ENCODE measurements around the gene RPL21.
"Not testable (repeated sequence)": the region's sequence is repeated elsewhere in the genome, so short reads cannot be mapped to it uniquely, and the experiment has no call there.

The RPL21 gene

DNA sequence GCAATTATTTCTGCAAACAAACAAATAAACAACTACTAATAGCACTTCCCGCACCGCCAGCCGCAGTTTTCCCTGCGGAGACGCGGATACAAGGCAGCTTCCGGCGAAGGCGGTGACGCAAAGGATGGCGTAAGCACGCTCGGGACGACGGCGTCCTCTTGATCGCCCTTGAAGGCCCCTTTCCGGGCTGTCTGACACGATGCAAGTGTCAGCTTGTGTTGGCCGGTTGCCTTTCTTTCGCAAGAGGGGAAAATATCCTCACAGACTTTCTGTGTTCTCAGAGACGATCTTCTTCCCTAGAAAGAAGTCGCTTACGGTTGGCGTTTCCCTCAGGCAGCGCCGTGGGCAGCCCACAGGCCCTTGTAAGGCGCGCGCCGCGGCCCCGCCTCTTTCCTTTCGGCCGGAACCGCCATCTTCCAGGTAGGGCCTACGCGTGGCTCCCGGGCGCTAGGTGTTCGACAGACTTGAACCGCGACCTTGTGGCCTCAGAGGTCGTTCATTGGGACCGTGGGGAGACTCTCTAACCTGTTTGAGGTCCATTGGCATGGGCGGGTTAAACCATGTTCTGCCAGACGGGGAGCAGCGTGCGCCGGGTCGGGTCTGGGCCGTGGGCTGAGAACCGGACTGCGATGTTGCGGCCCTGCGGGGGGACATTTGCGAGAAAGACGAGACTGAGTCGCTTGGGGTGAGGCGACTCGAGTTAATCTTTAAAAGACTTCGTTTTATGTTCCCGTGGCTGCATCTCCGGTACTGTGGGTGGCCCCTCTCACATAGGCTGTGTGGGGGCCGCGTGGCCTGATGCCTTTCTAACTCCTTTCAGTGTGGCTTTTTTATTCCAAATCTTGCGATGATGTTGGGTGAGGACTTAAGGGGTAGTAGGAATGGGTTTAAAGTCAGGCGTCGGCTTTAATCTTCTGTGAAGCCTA, at the start of gene RPL21:
Gene RPL21, plus strand, starts transcription at position 393 of the 926 bp plus-strand sequence. CDS start 2,219 bp downstream, outside the sequence.
- peak; percentile 92 for DNase-seq

DNA sequence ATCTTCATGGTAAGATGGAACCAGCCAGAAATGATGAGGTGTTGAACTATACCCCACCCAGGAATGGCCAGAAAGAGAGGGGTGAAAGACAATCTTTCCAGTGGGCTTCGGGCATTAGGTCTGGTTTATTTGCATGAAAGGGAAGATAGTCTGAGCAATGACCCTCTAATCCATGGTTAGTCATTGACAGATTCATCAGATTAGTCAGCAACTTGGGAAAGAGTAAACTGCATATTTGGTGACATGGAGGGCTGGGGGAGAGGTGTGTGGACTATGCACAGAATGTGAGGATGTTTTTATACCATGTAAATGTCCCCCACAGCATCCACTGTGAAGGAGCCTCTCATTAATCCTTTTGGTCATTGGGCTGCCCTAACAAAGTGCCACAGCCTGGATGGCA, 49.7 kb upstream of the RPL21 start:
- DNase-seq: no peak

DNA sequence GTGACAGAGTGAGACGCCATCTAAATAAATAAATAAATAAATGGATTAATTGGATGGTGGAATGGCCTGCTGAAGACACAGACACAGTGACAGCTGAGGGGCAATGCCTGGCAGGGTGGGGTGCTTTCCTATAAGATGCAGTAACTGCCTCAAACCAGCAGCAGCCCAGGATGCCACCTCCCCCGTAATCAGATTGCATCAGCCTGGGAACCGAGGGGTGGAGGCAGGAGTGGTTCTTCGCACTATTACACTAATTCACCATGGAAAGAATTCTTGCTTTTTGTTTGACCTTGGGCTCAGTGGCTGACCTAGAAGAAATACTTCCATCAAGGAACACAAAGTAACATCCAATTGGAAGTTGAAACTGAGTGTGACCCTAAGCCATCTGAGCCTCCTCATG, 48.2 kb upstream of the RPL21 start:
- no peak for DNase-seq

DNA sequence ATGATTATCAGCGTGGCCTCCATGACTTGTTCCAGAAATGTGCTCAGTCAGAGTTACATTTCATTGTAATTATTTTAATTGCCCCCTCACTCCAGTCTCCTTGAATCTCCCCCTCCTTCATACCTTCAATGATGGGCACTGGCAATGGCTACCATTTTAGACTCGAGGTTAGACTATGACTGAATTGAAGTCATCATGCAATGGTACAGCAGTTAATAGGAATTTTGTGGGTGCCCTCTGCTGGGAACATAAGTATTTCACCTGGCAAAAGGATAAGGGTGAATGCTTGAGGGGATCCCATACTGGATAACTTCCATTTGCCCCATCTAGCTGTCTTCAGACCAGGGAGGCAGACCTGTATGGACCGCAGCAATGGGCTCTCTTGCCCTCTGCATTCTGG, 47.5 kb upstream of the RPL21 start:
- peak; percentile 16 for DNase-seq

DNA sequence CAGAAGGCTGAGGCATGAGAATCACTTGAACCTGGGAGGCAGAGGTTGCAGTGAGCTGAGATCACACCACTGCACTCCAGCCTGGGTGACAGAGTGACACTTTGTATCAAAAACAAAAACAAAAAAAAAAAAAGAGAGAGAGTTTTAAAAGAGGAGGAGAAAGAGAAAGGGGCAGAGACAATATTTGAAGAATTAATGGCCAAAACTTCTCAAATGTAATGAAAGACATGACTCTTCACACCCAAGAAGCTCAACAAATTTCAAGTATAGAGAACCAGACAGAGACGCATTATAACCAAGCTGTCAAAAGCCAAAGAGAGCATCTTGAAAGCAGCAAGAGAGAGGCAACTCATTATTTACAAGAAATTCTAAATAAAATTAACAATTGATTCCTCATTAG, 42.8 kb upstream of the RPL21 start:
- DNase-seq: no peak

DNA sequence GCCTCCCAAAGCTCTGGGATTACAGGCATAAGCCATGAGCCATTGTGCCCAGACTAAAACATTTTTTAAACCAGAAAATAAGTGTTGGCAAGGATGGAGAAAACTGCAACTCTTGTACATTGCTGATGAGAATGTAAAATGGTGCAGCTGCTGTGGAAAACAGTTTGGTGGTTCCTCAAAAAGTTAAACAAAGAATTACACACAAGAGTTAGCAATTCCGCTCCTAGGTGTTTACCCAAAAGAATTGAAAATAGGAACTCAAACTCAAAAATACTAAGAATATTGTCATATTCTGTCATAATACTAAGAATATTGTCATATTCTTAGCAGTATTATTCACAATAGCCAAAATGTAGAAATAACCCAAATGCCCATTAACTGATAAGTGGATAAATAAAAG, 40.1 kb upstream of the RPL21 start:
- no peak for DNase-seq

DNA sequence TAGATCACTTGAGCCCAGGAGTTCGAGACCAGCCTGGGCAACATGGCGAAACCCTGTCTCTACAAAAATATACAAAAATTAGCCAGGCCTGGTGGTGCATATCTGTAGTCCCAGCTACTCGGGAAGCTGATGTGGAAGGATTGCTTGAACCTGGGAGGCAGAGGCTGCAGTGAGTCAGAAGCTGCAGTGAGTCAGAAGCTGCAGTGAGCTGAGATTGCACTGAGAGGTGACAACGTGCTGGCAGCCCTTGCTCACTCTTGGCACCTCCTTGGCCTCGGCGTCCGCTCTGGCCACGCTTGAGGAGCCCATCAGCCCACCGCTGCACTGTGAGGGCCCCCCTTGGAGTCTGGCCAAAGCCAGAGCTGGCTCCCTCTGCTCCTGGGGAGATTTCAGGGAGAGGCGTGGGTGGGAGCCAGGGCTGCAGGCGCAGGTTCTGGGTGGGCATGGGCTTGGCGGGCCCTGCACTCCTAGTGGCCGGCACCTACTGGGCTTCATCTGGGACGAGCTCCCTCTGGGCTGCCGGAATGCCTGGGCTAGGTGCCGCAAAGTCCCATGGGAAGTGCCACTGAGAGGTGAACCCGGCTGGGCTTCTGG, 39.5 kb upstream of the RPL21 start:
- DNase-seq: no peak

DNA sequence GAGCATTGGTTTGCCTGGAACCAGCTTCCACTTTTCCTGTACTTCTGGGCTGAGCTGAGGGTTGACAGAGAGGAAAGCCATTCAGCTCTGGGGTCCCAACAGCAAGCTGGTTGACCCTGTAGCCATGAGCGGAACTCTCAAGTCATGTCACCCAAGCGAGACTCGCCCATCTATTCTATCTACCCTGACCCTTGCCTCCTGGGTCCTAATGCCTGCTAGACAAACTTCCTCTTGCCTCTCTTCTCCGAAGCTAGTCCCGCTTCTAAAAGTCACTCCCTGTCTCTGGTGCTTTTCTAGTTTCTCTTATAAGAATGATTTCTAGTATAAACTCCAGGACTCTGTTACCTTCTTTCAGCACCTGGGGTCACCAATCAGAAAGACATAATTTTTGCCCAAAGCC, 38.0 kb upstream of the RPL21 start:
- not testable (repeated sequence) for DNase-seq

DNA sequence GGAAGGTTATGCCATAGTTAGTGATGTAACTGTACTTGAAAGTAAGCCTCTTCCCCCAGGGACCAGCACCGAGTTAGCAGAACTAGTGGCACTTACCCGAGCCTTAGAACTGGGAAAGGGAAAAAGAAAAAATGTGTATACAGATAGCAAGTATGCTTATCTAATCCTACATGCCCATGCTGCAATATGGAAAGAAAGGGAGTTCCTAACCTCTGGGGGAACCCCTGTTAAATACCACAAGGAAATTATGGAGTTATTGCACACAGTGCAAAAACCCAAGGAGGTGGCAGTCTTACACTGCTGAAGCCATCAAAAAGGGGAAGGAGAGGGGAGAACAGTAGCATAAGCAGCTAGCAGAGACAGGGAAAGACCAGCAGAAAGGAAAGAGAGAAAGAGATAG, 33.6 kb upstream of the RPL21 start:
- DNase-seq: not testable (repeated sequence)

DNA sequence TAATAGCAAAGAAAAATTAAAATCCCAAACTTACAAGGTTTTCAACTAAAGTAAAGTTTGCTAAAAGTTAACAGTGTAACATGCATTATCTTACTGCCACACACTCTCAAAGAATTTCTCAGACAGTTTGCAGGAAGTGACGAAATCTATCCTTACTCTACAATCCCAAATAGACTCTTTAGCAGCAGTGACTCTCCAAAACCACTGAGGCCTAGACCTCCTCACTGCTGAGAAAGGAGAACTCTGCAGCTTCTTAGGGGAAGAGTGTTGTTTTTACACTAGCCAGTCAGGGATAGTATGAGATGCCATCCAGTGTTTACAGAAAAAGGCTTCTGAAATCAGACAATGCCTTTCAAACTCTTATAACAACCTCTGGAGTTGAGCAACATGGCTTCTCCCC, 32.5 kb upstream of the RPL21 start:
- not testable (repeated sequence) for DNase-seq

DNA sequence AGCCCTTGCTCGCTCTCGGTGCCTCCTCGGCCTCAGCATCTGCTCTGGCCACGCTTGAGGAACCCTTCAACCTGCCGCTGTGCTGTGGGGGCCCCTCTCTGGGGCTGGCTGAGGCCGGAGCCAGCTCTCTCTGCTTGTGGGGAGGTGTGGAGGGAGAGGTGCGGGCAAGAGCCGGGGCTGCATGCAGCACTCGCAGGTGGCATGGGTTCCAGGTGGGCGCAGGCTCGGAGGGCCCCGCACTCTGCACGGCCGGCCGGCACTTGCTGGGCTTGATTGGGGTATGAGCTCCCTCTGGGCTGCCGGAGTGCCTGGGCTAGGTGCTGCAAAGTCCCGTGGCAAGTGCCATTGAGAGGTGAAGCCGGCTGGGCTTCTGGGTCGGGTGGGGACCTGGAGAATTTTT, 31.7 kb upstream of the RPL21 start:
- no peak for DNase-seq

DNA sequence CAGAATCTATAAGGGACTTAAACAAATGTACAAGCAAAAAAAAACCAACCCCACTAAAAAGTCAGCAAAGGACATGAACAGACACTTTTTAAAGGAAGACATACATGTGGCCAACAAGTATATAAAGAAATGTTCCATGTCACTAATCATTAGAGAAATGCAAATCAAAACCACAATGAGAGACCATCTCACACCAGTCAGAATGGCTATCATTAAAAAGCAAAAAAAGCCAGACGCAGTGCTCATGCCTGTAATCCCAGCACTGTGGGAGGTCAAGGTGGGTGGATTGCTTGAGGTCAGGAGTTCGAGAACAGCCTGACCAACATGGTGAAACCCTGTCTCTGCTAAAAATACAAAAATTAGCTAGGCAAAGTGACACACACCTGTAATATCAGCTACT, 29.3 kb upstream of the RPL21 start:
- DNase-seq: not testable (repeated sequence)

DNA sequence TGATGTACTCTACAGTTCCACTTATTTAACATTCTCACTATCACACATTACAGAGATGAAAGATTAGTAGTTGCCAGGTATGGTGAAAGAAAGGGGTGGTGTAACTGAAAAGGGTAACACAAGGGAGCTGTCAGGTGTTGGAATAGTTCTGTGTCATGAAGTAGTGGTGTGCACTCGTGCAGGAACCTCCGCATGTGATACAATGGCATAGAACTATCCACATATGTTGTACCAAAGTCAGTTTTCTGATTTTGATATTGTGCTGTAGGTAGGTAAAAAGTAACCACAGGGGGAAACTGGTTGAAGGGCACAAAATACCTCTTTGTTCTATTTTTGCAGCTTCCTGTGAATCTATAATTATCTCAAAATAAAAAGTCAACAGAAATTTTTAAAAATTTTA, 24.4 kb upstream of the RPL21 start:
- DNase-seq: no peak

DNA sequence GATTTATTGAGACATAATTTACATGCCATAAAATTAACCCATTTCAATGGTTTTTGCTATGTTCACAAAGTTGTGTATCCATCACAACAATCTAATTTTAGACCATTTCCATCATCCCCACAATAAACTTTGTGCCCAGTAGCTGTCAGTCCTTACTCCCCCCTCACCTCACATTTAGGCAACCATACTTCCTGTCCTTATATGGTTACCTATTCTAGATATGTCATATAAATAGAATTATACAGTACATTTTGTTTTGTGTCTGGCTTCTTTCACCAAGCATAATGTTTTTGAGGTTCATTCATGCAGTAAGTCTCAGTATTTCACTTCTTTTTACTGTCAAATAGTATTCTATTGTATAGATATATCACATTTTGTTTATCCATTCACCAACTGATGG, 23.2 kb upstream of the RPL21 start:
- DNase-seq: no peak

DNA sequence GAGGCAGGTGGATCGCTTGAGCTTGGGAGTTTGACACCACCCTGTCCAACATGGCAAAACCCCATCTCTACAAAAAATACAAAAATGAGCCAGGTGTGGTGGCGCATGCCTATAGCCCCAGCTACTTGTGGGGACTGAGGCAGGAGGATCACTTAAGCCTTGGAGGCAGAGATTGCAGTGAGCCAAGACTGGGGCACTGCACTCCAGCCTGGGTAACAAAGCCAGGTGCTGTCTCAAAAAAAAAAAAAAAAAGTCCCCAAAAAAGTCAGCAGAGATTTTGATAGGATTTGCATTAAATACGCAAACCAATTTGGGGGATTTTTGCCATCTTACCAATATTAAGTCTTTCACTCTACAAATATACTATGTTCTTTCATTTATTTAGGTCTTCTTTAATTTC, 21.7 kb upstream of the RPL21 start:
- no peak for DNase-seq

DNA sequence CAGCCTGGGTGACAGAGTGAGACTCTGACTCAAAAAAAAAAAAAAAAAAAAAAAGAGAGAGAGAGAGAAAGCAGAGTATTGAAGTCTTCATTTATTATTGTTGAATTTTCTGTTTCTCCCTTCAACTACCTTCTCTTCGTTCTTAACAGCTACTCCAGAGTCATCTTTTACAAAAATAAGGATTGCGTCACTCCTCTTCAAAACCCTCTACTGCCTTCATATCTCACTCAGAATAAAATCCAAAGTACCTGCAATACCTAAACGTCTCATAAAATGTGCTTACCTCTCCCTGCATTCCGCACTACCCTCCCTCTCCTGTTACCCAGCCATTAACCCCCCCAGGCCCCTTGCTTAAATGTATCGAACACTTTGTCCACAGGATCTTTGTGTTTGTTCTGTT, 17.4 kb upstream of the RPL21 start:
- no peak for DNase-seq

DNA sequence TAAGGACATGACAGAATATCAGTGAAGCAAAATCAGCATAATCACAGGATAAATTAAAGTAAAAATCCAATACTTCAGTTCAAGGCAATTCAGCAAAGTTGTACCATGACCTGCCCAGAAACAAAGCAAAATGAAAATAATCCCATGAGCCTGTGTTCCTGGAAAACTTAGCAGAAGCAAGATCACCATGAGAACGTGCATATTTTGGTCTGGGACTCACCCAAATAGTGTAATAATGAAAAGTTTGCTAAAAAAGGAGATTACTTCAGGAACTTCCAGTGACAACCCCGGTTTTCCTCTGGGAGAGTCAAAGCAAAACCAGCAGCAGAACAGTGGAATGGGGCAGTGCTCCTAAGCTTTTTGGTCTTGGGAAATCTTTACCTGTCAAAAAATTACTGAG, 14.9 kb upstream of the RPL21 start:
- no peak for DNase-seq

DNA sequence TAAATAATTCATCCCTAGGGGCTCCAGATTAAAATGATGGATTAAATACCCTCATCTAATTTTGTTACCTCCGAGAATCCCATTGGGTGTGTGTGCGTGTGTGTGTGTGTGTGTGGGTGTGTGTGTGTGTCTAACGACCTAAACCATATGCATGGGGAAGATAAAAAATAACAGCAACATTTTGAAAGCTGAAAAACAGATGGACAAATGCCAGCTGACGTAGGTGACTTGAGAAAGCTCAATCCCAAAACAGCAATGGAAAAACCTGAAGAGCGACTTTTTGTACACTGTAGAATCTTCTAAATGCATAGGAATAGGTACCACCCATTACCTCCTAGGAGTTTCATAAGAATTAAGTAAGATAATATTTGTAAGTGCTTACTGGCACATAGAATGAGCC, 8.7 kb upstream of the RPL21 start:
- no peak for DNase-seq

DNA sequence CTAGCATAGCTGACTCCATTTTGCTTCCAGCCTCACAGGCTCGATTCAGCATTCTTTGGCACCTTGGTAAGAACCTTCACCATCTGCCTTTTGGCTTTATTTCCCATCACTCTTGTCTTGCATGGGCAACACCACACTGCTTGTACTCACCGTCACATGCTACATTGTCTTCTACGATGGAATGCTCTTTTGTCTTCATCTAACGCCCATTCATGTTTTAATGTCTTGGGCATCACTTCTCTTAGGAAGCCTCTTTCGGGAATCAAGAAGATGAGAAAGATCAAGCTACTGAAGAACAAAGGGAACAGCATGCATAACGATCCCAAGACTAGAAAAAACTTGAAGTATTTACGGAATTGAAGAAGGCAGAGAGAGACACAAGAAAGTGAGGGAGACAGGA, 5.7 kb upstream of the RPL21 start:
- no peak for DNase-seq

DNA sequence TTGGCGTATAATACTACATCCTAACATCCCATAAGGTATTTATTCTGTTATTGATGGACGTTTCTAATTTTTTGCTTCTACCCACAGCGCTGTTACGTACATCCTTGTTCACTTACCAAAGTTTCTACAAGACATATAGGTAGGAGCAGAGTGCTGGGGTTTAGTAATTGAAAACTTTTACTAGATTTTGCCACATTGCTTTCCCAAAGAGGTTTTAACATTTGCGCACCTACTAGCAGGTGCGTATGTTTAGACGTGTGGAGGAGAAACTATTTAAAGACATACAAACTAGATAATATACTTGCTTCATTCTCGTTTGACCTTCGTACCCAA, 559 bp upstream of the RPL21 start:
- no peak for DNase-seq

DNA sequence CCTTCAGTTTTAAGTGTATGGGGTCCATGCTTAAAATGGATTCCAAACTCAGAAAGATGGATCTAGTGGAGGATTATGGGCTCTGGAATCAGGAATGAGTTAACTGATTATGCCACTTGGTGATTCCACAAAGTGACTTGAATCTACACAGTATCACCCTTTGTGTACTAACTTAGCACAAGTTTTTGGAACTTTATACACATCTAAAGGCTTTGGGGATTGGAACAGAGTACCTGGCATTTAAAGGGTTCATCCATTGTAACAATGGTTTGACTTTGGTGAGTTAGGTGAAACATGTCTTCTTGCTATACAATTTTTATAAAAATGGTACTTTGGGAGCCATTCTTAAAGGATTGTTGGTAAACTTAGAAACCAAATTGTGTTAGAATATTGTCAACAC, 1.1 kb downstream of the RPL21 start:
- DNase-seq: no peak

DNA sequence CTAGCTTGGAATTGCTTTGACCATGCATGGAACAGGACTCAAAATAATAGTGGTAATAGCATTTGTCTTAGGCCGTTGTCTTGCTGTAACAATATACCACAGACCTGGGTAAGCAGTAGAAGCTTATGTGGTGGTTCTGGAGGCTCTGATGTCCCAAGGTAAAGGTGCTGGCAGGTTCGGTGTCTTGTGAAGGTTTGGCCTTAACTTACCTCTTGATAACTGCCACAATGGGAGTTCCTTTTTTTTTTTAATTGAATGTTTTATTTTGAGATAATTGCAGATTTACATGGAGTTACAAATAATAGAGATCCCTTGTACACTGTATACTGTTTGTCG, 5.8 kb downstream of the RPL21 start:
- no peak for DNase-seq

DNA sequence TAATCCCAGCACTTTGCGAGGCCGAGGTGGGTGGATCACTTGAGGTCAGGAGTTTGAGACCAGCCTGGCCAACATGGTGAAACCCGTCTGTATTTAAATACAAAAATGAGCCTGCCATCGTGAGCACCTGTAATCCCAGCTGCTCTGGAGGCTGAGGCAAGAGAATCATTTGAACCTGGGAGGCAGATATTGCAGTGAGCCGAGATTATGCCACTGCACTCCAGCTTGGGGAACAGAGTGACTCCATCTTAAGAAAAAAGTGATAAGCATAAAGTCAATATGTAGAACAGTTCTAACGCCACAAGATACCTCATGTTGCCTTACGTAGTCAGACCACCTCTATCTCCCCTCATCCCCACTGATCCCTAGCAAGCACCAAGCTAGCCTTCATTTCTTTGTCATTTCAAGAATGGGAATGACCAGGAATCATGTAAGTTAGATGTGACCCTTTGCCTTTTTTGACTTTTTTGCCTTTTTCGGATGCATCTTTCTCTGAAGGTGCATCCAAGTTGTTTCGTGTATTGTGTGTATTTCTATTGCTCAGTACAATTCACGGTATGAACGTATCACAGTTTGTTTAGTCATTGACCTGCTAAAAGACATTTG, 6.4 kb downstream of the RPL21 start:
- no peak for DNase-seq

DNA sequence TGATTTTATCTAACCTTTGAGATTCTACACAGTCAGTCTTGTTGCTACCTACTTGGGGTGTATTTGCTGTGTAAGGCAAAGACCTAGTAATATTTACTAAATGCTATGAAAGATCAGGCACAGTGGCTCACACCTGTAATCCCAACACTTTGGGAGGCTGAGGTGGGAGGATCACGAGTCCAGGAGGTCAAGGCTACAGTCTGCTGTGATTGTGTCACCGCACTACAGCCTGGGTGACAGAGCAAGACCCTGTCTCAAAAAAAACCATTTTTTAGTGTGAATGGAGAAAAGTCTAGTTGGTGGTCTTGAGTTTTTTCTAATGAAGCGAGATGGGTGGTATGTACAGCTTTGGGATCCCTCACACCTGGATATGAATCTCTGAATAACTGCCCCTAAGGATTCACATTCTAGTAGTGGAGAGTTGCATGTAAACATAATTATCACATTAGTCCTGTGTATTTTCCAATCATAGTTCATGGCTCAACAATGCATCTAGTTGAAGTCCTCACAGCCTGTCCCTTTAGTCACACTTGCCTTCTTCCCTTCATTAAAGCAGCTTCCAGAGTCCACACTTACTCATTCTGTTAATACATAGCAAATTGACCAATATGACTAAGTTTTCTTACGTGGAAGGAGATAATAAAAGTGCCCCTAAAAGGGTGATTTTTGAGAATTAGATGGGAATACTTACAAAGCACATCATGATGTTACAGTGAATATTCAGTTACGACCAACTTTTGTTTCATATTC, 7.5 kb downstream of the RPL21 start:
- no peak for DNase-seq
